Mesothelial cell of epicardium (in vitro differentiated cells): ENCODE data around the gene CCR9. TPM values are rescaled to one million over a fixed set of nuclear protein-coding genes. Genes with fewer than 3 reads are reported as not detected.

Experiments used
- DNase-seq, 2 experiments: peaks; one replicate each; pipeline ENCODE4 v3.0.0; 2021; ENCODE audit warnings: low spot score in 2 of 2; ENCODE audit not compliant: unreplicated experiment in 2 of 2
- H3K27ac Mint-ChIP-seq: 2 replicates; pipeline ENCODE4 v1.8.0; 2021; ENCODE audit warnings: mixed read lengths
- H3K27me3 Mint-ChIP-seq: 2 replicates; pipeline ENCODE4 v1.8.0; 2021; ENCODE audit warnings: low read depth, mixed read lengths
- H3K36me3 Mint-ChIP-seq: 2 replicates; pipeline ENCODE4 v1.8.0; 2021; ENCODE audit warnings: mixed read lengths
- H3K4me1 Mint-ChIP-seq: 2 replicates; pipeline ENCODE4 v1.8.0; 2021; ENCODE audit warnings: mixed read lengths
- H3K4me3 Mint-ChIP-seq: 2 replicates; pipeline ENCODE4 v1.8.0; 2021; ENCODE audit warnings: mild to moderate bottlenecking, moderate library complexity, mixed read lengths
- H3K9me3 Mint-ChIP-seq: 2 replicates; pipeline ENCODE4 v1.8.0; 2021; ENCODE audit warnings: mixed read lengths
- CTCF ChIP-seq: fragments of 200-600 bp; sonication (generic); IDR thresholded peaks from one replicate; pipeline ENCODE4 v1.5.0; 2021; ENCODE audit warnings: antibody characterized with exemption; ENCODE audit not compliant: unreplicated experiment
- total RNA-seq: library from RNA; stranded (reverse); gene quantifications from 3 replicates; pipeline ENCODE4 v1.2.1, GENCODE V29; 2021

CCR9 gene
- total RNA-seq, 1 donor from 2014 or later = not detected

- peaks cover 32% of the 10 kb centered on the region for H3K36me3 Mint-ChIP-seq
- H3K4me3 Mint-ChIP-seq = no peak overlapping the region
- no peak for TF ChIP-seq CTCF
- H3K9me3 Mint-ChIP-seq = no peaks in the 10 kb centered on the region
- no peak overlapping the region for H3K27ac Mint-ChIP-seq
- no peaks in the 10 kb centered on the region for H3K4me1 Mint-ChIP-seq
- no peak for DNase-seq
- H3K27me3 Mint-ChIP-seq = no peaks in the 10 kb centered on the region
Measured at GRCh38 chr3:45946307-45946706, 60.0 kb downstream of the CCR9 start.

GRCh38 chr3:45946875-45947274, 60.5 kb downstream of the CCR9 start:
- Mint-ChIP-seq H3K27ac (no peak overlapping the region), H3K36me3 (peaks cover 28% of the 10 kb centered on the region), H3K9me3 (no peaks in the 10 kb centered on the region), H3K4me1 (no peaks in the 10 kb centered on the region), H3K27me3 (no peaks in the 10 kb centered on the region), H3K4me3 (no peak overlapping the region)
- TF ChIP-seq CTCF = no peak
- DNase-seq = no peak

DNA sequence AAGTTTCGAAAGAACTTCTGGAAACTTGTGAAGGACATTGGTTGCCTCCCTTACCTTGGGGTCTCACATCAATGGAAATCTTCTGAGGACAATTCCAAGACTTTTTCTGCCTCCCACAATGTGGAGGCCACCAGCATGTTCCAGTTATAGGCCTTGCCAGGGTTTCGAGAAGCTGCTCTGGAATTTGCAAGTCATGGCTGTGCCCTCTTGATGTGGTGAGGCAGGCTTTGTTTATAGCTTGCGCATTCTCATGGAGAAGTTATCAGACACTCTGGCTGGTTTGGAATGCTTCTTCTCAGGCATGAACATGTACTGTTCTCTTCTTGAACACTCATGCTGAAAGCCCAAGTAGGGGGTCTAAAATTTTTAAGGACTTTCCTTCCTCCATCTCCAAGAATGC, 61.0 kb downstream of the CCR9 start:
- Mint-ChIP-seq H3K4me3 (no peak overlapping the region), H3K27me3 (no peaks in the 10 kb centered on the region), H3K27ac (no peak overlapping the region), H3K9me3 (no peaks in the 10 kb centered on the region), H3K36me3 (peaks cover 27% of the 10 kb centered on the region), H3K4me1 (no peaks in the 10 kb centered on the region)
- TF ChIP-seq CTCF = no peak
- DNase-seq = no peak

- Mint-ChIP-seq H3K9me3 (no peaks in the 10 kb centered on the region), H3K36me3 (peaks cover 34% of the 10 kb centered on the region), H3K27ac (no peak overlapping the region), H3K27me3 (no peaks in the 10 kb centered on the region), H3K4me1 (no peaks in the 10 kb centered on the region), H3K4me3 (no peak overlapping the region)
- DNase-seq = no peak
- TF ChIP-seq CTCF = no peak
Measured at GRCh38 chr3:45948311-45948781, 62.0 kb downstream of the CCR9 start.

DNA sequence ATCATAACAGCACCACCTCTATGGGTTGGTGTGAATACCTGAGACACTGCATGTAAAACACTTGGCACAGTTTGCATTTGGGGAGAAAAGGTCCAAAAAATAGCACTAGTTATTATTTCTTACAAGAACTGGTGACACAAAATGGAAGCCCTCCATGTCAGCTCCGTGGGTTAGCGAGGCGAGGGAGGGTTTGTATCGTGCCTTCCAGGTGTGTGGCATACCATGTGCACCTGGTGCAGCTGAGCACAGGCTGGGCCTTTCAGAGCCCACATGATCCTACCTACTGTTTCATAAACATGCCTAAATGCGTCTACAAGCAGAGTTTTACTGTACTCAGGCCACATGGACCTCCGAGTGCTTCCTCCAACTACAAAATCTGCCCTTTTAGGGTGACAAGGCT, 62.5 kb downstream of the CCR9 start:
- no peak overlapping the region for H3K4me3 Mint-ChIP-seq
- no peak for TF ChIP-seq CTCF

GRCh38 chr3:45949432-45949831, 63.1 kb downstream of the CCR9 start:
- Mint-ChIP-seq H3K27ac (no peak overlapping the region), H3K4me1 (no peaks in the 10 kb centered on the region), H3K9me3 (no peaks in the 10 kb centered on the region), H3K27me3 (no peaks in the 10 kb centered on the region), H3K4me3 (no peak overlapping the region), H3K36me3 (peaks cover 43% of the 10 kb centered on the region)
- TF ChIP-seq CTCF = no peak
- DNase-seq = no peak

More for the DNA sequence above, 62.5 kb downstream of the CCR9 start:
- Mint-ChIP-seq H3K27ac (no peak overlapping the region), H3K27me3 (no peaks in the 10 kb centered on the region), H3K4me1 (no peaks in the 10 kb centered on the region), H3K9me3 (no peaks in the 10 kb centered on the region), H3K36me3 (peaks cover 38% of the 10 kb centered on the region)
- no peak for DNase-seq
